Measurements from ENCODE around the gene SND1.

SND1 gene

GRCh38 chr7:127654404-127655394 lies 2.7 kb downstream of the SND1 start:
- no peaks in the 10 kb centered on the region for H3K27me3 ChIP-seq (replicated peaks)
- no peak overlapping the region for H3K4me3 ChIP-seq (ENCODE audit: low read depth, low read length)
- in situ Hi-C loops (cut with HindIII; ENCODE audit: low pct_ligation_motif_present, low sequenced_read_pairs), result no loop called here
- peak; percentile 33 for TF ChIP-seq CTCF (IDR thresholded peaks at IDR 0.05; ENCODE audit: low read depth, low read length, missing control alignments)
- no peak for DNase-seq
- peaks cover 8% of the 10 kb centered on the region for H3K36me3 ChIP-seq (replicated peaks)
- H3K27ac ChIP-seq, result no peak overlapping the region

GRCh38 chr7:127655720-127656119 lies 3.7 kb downstream of the SND1 start:
- no peaks in the 10 kb centered on the region for H3K27me3 ChIP-seq (replicated peaks)
- H3K4me3 ChIP-seq (ENCODE audit: low read depth, low read length), result no peak overlapping the region
- no peak for DNase-seq
- peaks cover 8% of the 10 kb centered on the region for H3K36me3 ChIP-seq (replicated peaks)
- no peak overlapping the region for H3K27ac ChIP-seq
- TF ChIP-seq CTCF (IDR thresholded peaks at IDR 0.05; ENCODE audit: low read depth, low read length, missing control alignments), result no peak
- in situ Hi-C loops (cut with HindIII; ENCODE audit: low pct_ligation_motif_present, low sequenced_read_pairs), result no loop called here

GRCh38 chr7:127657500-127657899 lies 5.5 kb downstream of the SND1 start:
- TF ChIP-seq CTCF (IDR thresholded peaks at IDR 0.05; ENCODE audit: low read depth, low read length, missing control alignments), result no peak
- in situ Hi-C loops (cut with HindIII; ENCODE audit: low pct_ligation_motif_present, low sequenced_read_pairs), result no loop called here
- H3K27ac ChIP-seq, result no peak overlapping the region

GRCh38 chr7:127658970-127659630 lies 7.1 kb downstream of the SND1 start:
- H3K27me3 ChIP-seq (replicated peaks), result no peaks in the 10 kb centered on the region
- in situ Hi-C loops (cut with HindIII; ENCODE audit: low pct_ligation_motif_present, low sequenced_read_pairs), result no loop called here
- TF ChIP-seq CTCF (IDR thresholded peaks at IDR 0.05; ENCODE audit: low read depth, low read length, missing control alignments), result no peak
- H3K36me3 ChIP-seq (replicated peaks), result peaks cover 8% of the 10 kb centered on the region
- DNase-seq, result no peak
- no peak overlapping the region for H3K27ac ChIP-seq
- H3K4me3 ChIP-seq (ENCODE audit: low read depth, low read length), result no peak overlapping the region

More at GRCh38 chr7:127657500-127657899, 5.5 kb downstream of the SND1 start:
- Histone ChIP-seq H3K4me3 (ENCODE audit: low read depth, low read length) (no peak overlapping the region), H3K36me3 (replicated peaks) (peaks cover 8% of the 10 kb centered on the region), H3K27me3 (replicated peaks) (no peaks in the 10 kb centered on the region)
- no peak for DNase-seq

GRCh38 chr7:127665922-127666321 lies 13.9 kb downstream of the SND1 start:
- no peak overlapping the region for H3K4me3 ChIP-seq (ENCODE audit: low read depth, low read length)
- H3K27me3 ChIP-seq (replicated peaks), result no peaks in the 10 kb centered on the region
- H3K27ac ChIP-seq, result peak overlapping the region; percentile 83
- H3K36me3 ChIP-seq (replicated peaks), result no peaks in the 10 kb centered on the region
- no peak for DNase-seq
- in situ Hi-C loops (cut with HindIII; ENCODE audit: low pct_ligation_motif_present, low sequenced_read_pairs), result no loop called here
- no peak for TF ChIP-seq CTCF (IDR thresholded peaks at IDR 0.05; ENCODE audit: low read depth, low read length, missing control alignments)
